A673 (cell line): ENCODE data around the gene MON2.

ENCODE experiments used
- EZH2 ChIP-seq: fragments of 200-600 bp; sonication (generic); IDR thresholded peaks from 2 replicates; pipeline ENCODE4 v1.6.1; 2017; ENCODE audit warnings: borderline replicate concordance, low read depth, mild to moderate bottlenecking, mixed read lengths, antibody characterized with exemption, low read length; ENCODE audit not compliant: poor library complexity, severe bottlenecking
- TF ChIP-seq, protein P1 (sequence below): fragments of 300-800, 200-600 bp; sonication (generic); conservative IDR thresholded peaks from 2 replicates; pipeline ENCODE4 v1.5.1; 2017; ENCODE audit warnings: low read depth, mild to moderate bottlenecking, antibody characterized with exemption, low read length, moderate library complexity, mixed read lengths

- TF ChIP-seq, protein P1, sequence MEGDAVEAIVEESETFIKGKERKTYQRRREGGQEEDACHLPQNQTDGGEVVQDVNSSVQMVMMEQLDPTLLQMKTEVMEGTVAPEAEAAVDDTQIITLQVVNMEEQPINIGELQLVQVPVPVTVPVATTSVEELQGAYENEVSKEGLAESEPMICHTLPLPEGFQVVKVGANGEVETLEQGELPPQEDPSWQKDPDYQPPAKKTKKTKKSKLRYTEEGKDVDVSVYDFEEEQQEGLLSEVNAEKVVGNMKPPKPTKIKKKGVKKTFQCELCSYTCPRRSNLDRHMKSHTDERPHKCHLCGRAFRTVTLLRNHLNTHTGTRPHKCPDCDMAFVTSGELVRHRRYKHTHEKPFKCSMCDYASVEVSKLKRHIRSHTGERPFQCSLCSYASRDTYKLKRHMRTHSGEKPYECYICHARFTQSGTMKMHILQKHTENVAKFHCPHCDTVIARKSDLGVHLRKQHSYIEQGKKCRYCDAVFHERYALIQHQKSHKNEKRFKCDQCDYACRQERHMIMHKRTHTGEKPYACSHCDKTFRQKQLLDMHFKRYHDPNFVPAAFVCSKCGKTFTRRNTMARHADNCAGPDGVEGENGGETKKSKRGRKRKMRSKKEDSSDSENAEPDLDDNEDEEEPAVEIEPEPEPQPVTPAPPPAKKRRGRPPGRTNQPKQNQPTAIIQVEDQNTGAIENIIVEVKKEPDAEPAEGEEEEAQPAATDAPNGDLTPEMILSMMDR = no peak
- no peak for TF ChIP-seq EZH2
Measured at GRCh38 chr12:62523619-62524018, 57.0 kb downstream of the MON2 start.
